MM.1S (cell line): ENCODE data around the gene EVL.
"Not testable (repeated sequence)": the region's sequence is repeated elsewhere in the genome, so short reads cannot be mapped to it uniquely, and the experiment has no call there.

ENCODE experiments used
- EZH2 ChIP-seq: fragments of 300-600 bp; sonication (generic); optimal IDR thresholded peaks from 2 replicates; pipeline ENCODE3; 2017; ENCODE audit warnings: low read depth, mild to moderate bottlenecking, antibody characterized with exemption, low read length, mixed read lengths
- TF ChIP-seq, protein P1 (sequence below): fragments of 300-600 bp; sonication (generic); IDR thresholded peaks from 2 replicates; pipeline ENCODE4 v1.5.1; 2016; ENCODE audit warnings: antibody characterized with exemption, low read length, mixed read lengths

- TF ChIP-seq, protein P1, sequence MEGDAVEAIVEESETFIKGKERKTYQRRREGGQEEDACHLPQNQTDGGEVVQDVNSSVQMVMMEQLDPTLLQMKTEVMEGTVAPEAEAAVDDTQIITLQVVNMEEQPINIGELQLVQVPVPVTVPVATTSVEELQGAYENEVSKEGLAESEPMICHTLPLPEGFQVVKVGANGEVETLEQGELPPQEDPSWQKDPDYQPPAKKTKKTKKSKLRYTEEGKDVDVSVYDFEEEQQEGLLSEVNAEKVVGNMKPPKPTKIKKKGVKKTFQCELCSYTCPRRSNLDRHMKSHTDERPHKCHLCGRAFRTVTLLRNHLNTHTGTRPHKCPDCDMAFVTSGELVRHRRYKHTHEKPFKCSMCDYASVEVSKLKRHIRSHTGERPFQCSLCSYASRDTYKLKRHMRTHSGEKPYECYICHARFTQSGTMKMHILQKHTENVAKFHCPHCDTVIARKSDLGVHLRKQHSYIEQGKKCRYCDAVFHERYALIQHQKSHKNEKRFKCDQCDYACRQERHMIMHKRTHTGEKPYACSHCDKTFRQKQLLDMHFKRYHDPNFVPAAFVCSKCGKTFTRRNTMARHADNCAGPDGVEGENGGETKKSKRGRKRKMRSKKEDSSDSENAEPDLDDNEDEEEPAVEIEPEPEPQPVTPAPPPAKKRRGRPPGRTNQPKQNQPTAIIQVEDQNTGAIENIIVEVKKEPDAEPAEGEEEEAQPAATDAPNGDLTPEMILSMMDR = not testable (repeated sequence)
- TF ChIP-seq EZH2 = not testable (repeated sequence)
These were observed 116.8 kb downstream of the EVL start for GRCh38 chr14:100181876-100182551.
